ENCODE results near the gene EFNA3.

DNA sequence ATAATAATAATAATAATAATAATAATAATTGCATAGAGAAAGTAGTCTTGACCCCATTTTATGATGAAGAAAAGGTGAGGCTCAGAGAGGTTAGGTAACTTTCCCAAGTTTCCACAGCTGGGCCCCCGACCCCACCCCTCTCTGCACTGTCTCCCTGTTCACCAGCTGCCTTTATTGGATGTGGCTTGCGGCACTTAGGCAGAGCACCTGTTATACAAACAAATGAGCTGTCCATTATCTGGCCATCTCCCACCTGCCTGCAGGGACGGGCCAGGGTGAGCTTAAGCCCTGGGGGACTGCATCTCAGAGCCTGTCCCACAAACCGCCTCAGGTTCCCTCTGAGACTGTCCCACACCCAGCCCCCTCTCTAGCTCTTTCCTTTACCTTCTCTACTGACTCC is 39.0 kb downstream of the EFNA3 start:
- TF ChIP-seq, protein P1, sequence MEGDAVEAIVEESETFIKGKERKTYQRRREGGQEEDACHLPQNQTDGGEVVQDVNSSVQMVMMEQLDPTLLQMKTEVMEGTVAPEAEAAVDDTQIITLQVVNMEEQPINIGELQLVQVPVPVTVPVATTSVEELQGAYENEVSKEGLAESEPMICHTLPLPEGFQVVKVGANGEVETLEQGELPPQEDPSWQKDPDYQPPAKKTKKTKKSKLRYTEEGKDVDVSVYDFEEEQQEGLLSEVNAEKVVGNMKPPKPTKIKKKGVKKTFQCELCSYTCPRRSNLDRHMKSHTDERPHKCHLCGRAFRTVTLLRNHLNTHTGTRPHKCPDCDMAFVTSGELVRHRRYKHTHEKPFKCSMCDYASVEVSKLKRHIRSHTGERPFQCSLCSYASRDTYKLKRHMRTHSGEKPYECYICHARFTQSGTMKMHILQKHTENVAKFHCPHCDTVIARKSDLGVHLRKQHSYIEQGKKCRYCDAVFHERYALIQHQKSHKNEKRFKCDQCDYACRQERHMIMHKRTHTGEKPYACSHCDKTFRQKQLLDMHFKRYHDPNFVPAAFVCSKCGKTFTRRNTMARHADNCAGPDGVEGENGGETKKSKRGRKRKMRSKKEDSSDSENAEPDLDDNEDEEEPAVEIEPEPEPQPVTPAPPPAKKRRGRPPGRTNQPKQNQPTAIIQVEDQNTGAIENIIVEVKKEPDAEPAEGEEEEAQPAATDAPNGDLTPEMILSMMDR (conservative IDR thresholded peaks at IDR 0.05; ENCODE audit: low read depth, low read length): no peak
- TF ChIP-seq RFX5 (IDR thresholded peaks at IDR 0.05; ENCODE audit: low read depth, low read length): no peak
